Measurements from ENCODE around the gene STK11IP. TPM values are rescaled to one million over a fixed set of nuclear protein-coding genes. Genes with fewer than 3 reads are reported as not detected.
"Not testable (repeated sequence)": the region's sequence is repeated elsewhere in the genome, so short reads cannot be mapped to it uniquely, and the experiment has no call there.

STK11IP gene
- total RNA-seq, 2 donors from 2014 or later = 12.4 to 14.1 TPM

DNA sequence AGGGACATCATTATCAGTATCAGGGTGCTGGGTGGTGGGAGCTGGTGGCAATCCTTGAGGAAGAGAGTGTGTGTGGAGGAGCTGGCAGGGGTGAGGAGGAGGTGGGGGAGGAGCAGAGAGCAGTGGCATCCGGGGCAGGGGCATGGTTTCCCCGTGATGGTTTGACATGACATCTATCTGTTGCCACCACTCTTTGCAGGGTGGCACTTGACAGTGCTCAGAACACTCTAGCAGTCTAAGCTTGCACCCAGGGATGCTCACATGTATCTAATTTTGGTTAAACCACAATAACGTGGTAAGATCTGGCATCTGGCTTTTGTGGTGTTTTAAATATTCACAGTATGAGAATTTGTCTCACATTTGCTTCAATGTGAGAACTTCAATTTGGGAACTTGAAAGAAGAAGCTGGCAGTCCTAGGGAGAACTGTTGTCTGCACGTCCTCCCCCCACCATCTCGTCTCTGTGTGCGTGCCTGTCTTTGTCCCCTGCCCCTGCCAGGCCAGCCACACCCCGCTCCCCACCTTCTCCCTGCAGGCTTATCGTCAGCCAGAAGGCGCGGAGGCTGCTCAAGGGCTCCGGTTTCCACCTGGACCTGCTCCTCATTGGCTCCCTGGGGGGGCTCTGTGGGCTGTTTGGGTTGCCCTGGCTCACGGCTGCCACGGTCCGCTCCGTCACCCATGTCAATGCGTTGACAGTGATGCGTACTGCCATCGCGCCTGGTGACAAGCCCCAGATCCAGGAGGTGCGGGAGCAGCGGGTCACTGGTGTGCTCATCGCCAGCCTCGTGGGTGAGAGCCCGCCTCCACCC lies 41.5 kb downstream of the STK11IP start:
- intact Hi-C loops (cut with DNase I) = no loop called here
- ATAC-seq (peak; percentile 33 to 39), DNase-seq (peak; percentile 68)

DNA sequence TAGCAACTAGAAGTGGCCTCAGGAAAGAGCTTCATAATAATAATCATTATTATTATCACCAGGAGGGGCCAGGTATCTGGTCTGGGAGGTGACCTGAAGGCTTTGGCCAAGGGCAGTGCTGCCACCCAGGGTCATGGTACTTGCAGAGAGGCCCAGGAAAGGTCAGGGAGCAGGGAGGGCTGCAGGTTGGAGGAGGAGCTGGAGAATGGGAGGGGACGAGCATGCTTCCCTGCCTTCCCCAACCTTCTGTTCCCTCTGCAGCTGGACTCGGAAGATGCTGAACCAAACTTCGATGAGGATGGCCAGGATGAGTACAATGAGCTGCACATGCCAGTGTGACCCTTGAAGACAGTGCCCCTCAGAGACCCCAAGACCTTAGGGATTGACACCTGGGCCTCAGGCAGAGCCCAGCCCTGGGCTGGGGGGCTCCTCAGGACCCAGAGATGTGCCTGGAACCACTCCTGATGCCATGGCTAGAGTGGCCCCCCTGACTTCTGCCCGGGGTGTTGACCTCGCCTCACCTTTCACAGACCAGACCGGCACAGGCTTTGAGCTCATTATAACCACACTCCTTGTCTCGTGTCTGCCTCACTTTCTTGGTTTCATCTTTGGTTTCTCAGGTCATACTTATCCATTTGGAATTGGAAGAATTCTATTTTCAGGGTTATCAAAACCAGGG lies 43.9 kb downstream of the STK11IP start:
- ATAC-seq = no peak
- no peak for DNase-seq
- intact Hi-C loops (cut with DNase I) = loop anchor here in 1 of 2 donors (2.0 to 10.0 kb wide), 3 partner anchors 71 to 227 kb away; partner anchors contain the start of genes DES and OBSL1

DNA sequence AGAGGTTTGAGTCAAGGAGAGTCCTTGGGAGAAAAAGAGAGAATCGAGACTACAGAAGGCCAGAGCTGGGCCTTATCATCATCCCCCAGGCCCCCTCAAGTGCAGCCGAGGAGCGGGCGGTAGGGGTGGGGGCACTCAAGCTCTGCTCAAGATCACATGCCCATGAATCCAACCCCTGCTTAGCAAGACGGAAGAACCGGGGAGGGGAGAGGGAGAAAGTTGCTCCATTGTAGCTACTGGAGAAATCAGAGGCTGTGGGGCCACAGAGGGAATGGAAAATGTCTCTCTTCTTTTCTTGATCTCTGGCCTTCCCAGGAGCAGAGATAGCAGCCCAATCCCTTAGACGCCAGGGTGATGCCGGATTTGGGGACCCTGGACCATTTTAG lies 44.4 kb downstream of the STK11IP start:
- no peak for ATAC-seq
- intact Hi-C loops (cut with DNase I) = loop anchor here in 1 of 2 donors (2.0 to 10.0 kb wide), 3 partner anchors 71 to 227 kb away; partner anchors contain the start of genes DES and OBSL1
- DNase-seq = no peak

DNA sequence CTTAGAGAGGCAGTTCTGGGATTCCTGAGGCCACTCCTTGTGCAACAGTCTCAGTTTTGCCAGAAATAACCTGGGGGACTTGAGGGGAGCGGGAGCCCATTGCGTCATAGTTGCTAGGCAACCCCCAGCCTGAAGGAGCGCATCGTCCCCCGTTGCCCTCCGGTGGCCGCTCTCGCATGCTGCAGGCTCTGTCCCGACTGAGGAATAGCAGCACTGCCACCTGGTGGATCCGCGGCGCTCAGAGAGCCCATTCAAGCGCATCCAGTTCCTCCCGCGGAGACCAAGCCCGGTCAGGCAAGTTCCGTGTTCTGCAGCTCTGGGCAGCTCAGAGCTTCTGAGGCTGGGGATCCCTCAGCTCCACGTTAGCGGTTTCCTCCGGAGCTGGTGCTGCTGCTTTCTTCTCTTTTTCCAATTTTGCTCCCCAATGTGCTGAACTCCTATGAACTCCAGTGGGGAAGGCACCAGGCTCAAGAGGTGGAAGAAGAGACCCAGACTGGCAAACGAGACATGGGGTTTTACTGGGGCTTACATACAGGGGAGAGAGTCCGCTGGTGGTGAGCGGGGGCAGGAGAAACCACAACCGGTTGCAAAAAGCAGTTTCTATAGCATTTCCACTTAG lies 44.9 kb downstream of the STK11IP start:
- intact Hi-C loops (cut with DNase I) = loop anchor here in 1 of 2 donors (2.0 to 10.0 kb wide), 3 partner anchors 72 to 228 kb away; partner anchors contain the start of genes DES and OBSL1
- ATAC-seq (peak; percentile 53 to 58), DNase-seq (peak; percentile 98)

DNA sequence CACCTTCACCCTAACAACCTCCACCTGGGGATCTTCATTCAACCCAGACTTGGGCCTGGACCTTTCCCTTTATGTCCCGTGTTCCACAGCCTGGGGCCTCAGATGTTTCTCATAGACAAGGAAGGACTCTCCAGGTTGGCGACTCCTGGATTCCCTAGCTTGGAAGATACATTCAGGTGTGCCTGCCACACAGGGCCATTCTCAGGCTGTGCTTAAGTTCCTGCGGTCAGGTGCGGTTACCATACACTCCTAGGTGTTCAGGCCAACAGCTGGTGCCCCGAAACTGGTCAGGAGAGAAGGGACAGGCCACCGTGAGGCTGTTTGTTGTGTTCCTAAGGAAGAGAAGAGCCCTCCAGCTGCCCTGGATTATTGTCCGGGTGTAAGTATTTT lies 45.4 kb downstream of the STK11IP start:
- ATAC-seq (no peak), DNase-seq (no peak)
- intact Hi-C loops (cut with DNase I) = loop anchor here in 1 of 2 donors (2.0 to 10.0 kb wide), 3 partner anchors 72 to 228 kb away; partner anchors contain the start of genes DES and OBSL1

DNA sequence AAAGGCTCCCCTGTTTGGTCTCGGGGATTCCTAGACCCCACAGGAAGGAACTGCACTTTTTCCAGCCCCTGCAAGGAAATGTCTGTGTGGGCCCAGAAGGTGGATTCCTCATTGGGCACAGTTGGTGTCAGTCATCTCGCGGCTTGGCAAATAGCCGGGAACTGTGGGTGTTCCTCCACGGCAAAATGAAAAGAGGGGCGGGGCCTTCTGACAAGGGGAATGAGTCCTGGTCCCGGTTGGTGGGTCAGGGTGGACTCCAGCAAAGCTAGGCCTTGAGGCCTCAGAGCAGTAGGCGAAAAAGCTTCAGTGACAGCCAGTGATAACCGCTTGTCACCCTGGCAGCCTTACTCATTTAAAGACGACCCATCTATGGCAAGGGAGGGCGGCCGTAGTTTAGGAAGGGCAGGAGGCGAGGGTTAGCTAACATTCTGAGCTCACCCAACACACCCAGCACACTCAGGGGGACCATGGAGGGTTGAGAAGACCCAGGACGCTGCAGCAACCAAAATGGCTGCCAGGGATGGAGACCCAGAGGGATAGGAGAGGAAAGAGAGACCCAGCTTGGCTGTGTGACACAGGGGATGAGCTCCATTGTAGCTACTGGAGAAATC lies 46.2 kb downstream of the STK11IP start:
- DNase-seq (peak; percentile 63), ATAC-seq (peak; percentile 17 to 24)
- intact Hi-C loops (cut with DNase I) = loop anchor here in 1 of 2 donors (2.0 to 10.0 kb wide), 3 partner anchors 73 to 229 kb away; partner anchors contain the start of genes DES and OBSL1

DNA sequence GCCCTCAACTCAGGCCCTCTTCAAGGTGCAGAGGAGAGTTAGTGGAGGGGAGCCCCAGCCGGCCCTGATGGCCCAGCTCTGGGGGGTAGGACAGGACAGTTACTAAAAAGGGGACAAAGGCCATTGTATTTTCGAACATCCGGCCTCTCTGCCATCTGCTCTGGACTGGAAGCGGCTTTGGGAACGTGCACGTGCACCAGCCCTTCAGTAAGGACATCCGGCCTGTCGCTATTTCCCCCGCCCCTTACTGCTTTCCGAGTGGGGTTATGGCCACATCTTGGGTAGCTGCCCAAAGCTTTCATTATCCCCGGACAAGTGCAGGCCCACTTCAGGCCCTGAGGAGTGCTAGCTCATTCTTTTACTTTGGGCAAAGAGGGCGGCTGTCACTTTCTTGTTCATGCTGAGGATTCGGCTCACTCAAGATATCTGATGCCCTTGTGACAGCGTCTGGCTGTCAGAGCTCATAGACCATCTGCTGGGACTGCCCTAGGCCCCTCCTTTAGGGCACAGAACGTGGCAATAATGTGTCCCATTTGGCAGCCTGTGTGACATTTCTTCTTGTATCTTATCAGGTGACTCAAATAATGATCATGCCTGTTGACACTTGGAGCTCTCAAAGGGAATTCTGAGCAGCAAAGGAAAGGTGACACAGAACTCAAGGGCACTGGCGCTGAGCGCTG lies 47.3 kb downstream of the STK11IP start:
- DNase-seq (peak; percentile 70), ATAC-seq (peak; percentile 59 to 67)
- intact Hi-C loops (cut with DNase I) = loop anchor here in 1 of 2 donors (10.0 kb wide), 1 partner anchor 230 kb away; the partner anchor contains the start of gene DES

DNA sequence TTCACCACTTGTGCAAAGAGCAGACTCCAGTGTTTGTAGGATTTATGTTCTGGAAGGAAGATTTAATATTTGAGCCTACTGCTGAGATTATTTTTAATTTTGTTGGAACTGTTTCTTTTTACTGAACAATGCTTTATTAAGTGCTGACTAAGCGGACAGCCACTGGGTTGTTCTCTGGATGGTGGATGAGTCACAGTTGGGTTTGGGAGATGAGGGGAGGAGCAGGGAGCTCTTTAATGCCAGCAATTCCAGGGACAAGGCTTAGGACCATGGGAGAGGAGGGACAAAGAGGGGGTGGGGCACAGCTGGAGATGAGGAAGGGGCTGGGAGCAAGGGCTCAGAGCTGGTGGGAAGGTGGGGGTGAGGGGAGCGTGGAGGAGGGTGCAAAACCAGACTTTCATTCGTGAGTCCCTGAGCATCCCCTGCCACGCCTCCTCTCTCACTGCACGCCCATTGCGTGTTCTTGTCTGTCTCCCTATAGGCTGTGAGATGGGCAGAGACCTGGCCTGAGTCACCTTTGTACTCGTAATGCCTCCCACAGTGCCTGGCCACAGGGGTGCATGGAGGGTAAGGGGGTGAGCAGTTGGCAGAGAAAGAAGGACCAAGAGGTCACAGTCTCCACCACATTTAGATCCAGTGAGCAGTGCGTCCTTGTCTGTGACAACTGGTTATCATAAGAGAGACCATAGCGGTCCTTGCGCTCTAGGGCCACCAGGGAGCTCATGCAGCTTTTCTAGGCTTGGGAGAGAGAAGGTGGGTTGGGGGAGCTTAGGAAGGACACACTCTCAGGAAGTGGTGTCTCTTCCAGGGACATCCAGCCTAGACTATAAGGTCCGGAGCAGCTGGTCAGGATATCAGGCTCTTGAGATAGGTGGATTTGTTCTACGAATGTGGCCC lies 48.2 kb downstream of the STK11IP start:
- intact Hi-C loops (cut with DNase I) = loop anchor here in 1 of 2 donors (2.0 to 10.0 kb wide), 2 partner anchors 43 to 231 kb away; partner anchors contain the start of gene DES
- peak; percentile 27 for DNase-seq
- ATAC-seq = peak; percentile 23 to 63

DNA sequence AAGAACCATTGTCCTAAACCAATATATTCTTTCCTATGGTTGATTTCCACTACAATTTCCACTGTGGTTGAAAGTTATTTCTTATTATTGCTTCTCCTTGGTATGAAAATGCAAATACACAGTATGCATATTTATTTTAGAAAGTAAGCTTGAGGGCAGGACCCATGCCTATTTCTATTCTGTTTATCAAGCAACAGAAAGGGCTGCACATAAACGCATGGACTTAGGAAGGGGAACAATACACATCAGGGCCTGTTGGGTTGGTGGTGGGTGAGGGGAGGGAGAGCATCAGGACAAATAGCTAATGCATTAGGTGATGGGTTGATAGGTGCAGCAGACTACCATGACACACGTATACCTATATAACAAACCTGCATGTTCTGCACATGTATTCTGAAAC lies 50.5 kb downstream of the STK11IP start:
- ATAC-seq (no peak), DNase-seq (no peak)
- intact Hi-C loops (cut with DNase I) = loop anchor here in 1 of 2 donors (10.0 kb wide), 1 partner anchor 233 kb away; the partner anchor contains the start of gene DES

DNA sequence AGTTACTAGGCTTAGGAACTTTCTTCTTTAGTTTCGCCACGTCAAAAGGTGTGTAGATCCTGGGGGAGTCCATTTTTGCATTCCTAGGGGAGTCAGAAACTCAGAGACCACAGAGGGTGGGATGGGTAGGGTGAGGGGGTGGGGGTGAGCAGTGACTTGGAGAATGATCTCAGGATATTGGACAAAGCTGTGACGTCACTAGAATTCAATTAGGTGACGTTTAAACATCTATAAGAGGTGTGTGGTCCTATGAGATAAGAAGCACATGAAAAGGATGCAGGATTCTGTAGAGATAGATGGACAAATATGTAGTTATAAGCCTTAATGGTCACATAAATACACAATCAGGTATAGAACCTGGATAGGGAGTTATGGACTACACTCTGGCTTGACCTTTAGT lies 51.3 kb downstream of the STK11IP start:
- ATAC-seq = no peak
- DNase-seq = no peak
- intact Hi-C loops (cut with DNase I) = loop anchor here in 1 of 2 donors (10.0 kb wide), 1 partner anchor 234 kb away; the partner anchor contains the start of gene DES

DNA sequence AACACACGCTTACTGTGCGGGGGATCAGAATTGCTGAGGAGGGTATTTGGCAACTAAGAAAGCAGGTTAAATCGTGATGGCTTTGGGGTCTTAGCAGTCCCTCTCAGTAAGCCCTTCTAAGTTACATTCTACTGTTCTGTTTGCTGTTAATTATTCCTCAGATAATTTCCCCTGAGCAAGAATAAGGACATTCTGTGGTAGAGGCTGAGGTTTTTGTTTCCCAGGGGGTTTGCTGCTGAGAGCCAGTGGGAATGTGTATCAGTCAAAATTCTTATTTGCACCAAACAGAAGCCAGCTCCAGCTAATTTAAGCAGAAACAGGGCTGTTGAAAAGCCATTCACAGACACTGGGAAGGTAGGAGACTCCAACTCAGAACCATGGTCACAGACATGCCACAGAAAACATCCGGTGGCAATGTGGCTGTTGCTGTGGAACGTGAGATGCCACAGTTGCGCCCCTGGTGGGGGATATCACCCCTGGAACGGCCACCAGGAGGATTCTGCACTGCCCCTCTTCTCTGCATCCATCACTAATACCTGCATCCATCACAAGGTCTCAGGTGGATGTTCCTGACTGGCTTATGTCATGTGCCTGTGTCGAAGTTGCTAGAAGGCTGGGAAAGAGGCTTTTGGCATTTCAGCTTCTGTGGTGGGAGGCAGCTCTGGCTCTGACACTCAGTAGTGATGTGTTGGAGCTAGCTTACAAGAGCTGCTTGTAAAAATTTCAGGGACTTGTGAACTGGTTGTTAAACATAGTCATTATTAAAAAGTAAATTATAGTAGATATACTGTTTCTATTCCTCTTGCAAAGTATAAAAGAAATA lies 53.0 kb downstream of the STK11IP start:
- ATAC-seq = no peak
- DNase-seq = no peak
- intact Hi-C loops (cut with DNase I) = no loop called here

DNA sequence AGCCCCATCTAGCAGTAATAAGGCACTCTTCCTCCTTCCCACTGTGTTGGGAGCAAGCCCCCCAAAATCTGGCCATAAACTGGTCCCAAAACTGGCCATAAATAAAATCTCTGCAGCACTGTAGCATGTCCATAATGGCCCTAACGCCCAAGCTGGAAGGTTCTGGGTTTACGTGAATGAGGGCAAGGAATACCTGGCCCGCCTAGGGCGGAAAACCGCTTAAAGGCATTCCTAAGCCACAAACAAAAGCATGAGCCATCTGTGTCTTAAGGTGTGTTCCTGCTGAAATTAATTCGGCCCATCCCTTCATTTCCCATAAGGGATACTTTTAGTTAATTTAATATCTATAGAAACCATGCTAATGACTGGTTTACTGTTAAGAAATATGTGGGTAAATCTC lies 54.0 kb downstream of the STK11IP start:
- ATAC-seq; DNase-seq; intact Hi-C loops (cut with DNase I): not testable (repeated sequence)

DNA sequence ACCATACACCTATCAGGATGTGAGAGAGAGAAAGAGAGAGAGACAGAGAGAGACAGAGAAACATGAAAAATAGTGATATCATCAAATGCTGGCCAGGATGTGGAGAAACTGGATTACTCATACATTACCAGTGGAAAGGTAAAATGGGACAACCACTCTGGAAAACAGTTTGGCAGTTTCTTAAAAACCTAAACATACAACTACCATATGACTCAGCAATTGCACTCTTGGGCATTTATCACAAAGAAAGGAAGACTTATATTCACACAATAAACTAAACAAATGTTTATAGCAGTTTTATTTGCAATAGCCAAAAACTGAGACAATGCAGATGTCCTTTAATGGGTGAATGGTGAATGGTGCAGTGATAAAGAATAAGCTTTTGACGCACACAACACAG lies 58.9 kb downstream of the STK11IP start:
- intact Hi-C loops (cut with DNase I) = no loop called here
- no peak for ATAC-seq
- DNase-seq = no peak

DNA sequence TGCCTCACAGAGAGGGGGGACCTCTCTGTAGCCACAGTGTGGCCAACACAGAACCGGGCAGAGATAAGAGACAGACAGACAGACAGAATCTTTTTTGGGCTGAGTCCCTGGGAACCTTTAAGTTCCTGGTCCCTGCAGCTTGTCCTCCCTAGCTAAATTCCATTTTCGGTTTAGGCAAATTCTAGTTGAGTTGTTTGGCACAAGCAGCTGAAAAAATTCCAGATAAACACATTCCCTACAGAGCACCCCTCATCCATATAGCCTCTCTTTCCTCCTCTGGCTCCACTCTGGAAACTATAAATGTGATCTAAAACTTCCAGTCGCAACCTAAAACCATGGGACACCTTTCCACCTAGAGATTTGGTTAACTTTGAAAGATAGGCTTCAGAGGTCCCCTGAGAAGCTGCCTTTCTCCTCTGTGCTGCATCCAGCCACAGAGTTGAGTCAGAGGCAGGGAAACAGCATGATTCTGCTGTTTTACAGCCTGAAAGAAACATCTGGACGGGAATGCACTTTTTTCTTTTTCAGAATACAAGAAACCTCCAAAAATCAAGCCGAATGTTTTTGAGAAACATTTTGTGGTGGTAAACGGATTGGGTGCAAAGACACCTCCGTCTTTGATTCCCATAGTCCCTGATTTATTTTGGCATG lies 60.7 kb downstream of the STK11IP start:
- peak; percentile 54 to 62 for ATAC-seq
- intact Hi-C loops (cut with DNase I) = no loop called here
- DNase-seq = no peak

DNA sequence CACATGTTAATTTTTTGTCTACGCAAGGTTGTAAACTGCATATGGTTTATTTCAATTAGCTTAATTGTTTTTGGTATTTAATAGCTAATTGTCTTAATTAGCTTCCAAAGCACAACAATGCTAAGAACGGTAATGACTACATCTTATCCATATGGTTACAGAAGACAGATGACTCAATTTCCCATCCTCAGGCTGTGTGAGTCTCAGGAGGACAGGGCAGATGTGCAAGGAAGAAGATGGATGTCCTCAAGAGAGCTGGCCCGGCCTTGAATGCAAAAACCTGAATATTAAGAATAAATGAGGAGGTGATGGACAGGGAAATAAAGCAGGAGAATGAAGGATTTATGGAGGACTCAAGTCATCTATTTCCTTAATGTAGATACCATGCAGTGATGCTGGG lies 61.2 kb downstream of the STK11IP start:
- intact Hi-C loops (cut with DNase I) = no loop called here
- DNase-seq (no peak), ATAC-seq (no peak)
